Breast epithelium (tissue), 3 donors: ENCODE results near the gene KRT86.
"Not testable (repeated sequence)": the region's sequence is repeated elsewhere in the genome, so short reads cannot be mapped to it uniquely, and the experiment has no call there.

Experiments
- POLR2AphosphoS5 ChIP-seq, 3 donors: sonication (generic); formaldehyde crosslinking; IDR thresholded peaks; one replicate each; pipeline ENCODE4 v1.6.1; 2017; ENCODE audit warnings: antibody characterized with exemption in 3 of 3
- TF ChIP-seq, protein P1 (sequence below), 3 donors: fragments of 450-650 bp; IDR thresholded peaks; one replicate each; pipeline ENCODE4 v1.5.1; 2016 to 2017; ENCODE audit warnings: antibody characterized with exemption in 3 of 3, mild to moderate bottlenecking in 3 of 3, moderate library complexity in 3 of 3

DNA sequence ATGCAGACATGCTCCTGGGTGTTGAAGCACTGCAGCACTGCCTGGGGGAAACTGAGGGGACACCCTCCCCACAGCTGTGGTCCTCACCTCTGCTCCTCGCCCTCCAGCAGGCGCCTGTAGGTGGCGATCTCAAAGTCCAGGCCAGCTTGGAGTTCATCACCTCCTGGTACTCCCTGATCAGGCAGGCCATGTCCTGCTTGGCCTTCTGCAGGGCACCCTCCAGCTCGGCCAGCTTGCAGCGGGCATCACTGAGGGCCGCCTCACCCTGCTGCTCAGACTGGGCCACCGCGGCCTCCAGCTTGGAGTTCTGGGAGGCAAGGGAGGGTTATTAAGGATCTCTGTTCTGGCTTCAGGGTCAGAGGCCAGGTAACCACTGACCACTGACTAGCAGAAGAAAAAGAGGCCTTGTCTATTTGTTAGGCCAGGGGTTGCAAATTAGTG, 22.2 kb upstream of the KRT86 start:
- TF ChIP-seq, protein P1, sequence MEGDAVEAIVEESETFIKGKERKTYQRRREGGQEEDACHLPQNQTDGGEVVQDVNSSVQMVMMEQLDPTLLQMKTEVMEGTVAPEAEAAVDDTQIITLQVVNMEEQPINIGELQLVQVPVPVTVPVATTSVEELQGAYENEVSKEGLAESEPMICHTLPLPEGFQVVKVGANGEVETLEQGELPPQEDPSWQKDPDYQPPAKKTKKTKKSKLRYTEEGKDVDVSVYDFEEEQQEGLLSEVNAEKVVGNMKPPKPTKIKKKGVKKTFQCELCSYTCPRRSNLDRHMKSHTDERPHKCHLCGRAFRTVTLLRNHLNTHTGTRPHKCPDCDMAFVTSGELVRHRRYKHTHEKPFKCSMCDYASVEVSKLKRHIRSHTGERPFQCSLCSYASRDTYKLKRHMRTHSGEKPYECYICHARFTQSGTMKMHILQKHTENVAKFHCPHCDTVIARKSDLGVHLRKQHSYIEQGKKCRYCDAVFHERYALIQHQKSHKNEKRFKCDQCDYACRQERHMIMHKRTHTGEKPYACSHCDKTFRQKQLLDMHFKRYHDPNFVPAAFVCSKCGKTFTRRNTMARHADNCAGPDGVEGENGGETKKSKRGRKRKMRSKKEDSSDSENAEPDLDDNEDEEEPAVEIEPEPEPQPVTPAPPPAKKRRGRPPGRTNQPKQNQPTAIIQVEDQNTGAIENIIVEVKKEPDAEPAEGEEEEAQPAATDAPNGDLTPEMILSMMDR (IDR thresholded peaks at IDR 0.05), result peak in 1 of 3 donors; percentile 7
- TF ChIP-seq POLR2AphosphoS5 (IDR thresholded peaks at IDR 0.05), result not testable (repeated sequence)
